PC-9 (cell line): Measurements from ENCODE around the gene NGDN.

ENCODE experiments used
- CTCF ChIP-seq: fragments of 200-600 bp; sonication (generic); conservative IDR thresholded peaks from 2 replicates; pipeline ENCODE4 v1.6.1; 2017; ENCODE audit warnings: mixed run types, antibody characterized with exemption, mild to moderate bottlenecking, moderate library complexity
- EZH2 ChIP-seq: fragments of 200-600 bp; sonication (generic); IDR thresholded peaks from 2 replicates; pipeline ENCODE4 v1.8.0; 2017; ENCODE audit warnings: antibody characterized with exemption, low read depth

GRCh38 chr14:23457587-23458445 is 11.7 kb upstream of the NGDN start:
- no peak for TF ChIP-seq CTCF
- no peak for TF ChIP-seq EZH2
